ENCODE measurements around the gene CEP63.
A peak's percentile ranks its signal among the peaks of the same experiment; 100 is the strongest.

The CEP63 gene

GRCh38 chr3:134468519-134468918 lies 17.3 kb upstream of the CEP63 start:
- no peak for DNase-seq (ENCODE audit: low spot score)

DNA sequence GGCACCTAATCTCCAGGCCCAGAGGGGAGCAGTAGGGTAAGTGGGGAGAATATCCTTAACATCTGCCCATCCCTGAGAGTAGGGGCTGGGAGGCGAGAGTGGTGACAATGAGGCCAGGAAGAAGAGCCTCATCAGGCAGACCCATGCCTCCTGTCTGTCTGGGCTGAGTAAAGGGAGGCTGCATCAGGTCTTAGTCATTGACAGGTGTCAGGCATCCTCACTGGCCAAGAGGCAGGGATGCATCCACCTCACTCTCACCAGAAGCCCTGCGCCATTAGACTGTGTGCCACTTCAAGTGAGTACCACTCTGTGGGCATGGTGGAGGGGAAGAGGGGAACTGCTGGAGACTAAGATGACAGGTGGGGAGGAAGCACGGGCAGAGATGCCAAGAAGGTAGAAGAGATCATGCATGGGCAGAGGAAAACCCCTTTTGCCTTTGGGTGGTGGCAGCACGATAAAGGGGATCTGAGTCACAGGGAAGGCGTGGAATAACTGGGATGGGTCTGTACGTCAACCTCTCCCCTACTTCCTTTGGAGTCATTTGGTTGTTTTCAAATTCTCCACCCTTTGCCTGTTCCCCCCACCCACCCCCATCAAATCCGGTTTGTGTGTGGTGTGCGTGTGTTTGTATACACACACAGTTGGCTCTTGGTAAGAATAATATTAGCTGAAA lies 14.2 kb upstream of the CEP63 start:
- DNase-seq (ENCODE audit: low spot score): no peak

- no peak for DNase-seq (ENCODE audit: low spot score)
Measured at GRCh38 chr3:134472831-134473230, 13.0 kb upstream of the CEP63 start.

DNA sequence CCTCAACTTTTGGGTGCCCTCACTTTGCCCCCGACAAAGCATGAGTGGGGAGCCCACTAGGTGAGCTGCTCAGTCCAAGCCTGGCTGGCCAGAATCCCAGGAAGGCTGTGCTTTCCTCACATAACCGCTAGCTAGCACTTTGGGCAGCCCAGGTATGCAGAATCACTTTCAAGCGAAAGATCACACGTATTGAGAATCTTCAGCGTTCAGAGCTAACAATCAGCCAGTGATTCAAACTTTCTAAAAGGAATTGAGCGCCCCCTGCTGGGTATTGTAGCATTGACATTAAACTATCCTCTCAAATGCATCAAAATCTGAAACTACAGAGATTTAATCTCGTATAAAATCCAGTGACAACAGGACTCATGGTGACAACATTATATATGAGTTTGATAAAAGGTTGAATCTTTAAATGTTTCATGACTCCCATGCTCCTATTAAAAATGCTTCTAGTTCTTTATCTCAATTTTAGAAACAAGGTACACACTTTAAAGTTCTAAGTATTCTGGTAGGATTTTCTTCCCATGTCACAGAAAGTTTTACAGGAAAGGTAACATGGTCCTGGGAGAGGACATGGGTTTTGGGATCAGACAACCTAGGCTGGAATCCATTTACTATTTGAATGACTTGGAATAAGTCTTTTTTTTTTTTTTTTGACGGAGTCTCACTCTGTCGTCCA lies 11.8 kb upstream of the CEP63 start:
- peak; percentile 77 for DNase-seq (ENCODE audit: low spot score)

DNA sequence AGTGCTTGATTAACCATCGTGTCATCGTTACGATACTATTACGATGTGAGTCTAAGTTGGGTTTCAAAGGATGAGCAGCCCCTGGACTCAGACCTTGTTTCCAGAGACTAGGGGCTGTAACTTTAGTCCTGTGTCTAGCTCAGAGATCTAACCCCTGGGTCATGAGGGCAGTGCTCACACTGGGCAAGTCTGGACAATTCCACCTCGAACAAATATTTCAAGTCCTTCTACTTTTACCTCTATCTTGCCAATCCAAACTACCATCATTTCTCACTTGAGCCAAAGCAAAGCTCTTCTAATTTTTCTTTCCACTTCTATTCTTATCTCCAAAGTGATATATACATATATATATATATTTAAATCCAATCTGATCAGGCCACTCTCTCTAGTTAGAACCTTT lies 10.9 kb upstream of the CEP63 start:
- no peak for DNase-seq (ENCODE audit: low spot score)

GRCh38 chr3:134476306-134476705 lies 9.6 kb upstream of the CEP63 start:
- DNase-seq (ENCODE audit: low spot score): no peak

GRCh38 chr3:134477002-134477401 lies 8.9 kb upstream of the CEP63 start:
- no peak for DNase-seq (ENCODE audit: low spot score)

DNA sequence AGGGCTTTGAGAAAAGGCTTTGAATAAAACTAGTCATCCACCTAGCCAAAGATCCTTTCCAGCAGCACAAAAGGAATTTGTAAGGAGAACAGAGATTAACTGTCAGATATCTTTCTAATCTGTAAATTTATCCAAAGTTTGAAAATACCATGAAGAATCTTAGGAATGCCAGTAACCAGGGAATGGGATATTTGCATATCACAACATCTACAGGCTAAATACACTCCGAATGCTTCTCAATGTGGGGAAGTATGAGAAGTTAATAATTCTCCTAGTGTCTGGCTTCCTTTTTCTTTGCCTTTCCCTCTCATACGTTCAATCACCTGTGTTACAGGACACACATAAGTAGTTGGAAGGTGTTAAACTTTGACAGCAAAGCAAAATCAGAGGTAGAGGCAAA lies 7.9 kb upstream of the CEP63 start:
- no peak for DNase-seq (ENCODE audit: low spot score)

DNA sequence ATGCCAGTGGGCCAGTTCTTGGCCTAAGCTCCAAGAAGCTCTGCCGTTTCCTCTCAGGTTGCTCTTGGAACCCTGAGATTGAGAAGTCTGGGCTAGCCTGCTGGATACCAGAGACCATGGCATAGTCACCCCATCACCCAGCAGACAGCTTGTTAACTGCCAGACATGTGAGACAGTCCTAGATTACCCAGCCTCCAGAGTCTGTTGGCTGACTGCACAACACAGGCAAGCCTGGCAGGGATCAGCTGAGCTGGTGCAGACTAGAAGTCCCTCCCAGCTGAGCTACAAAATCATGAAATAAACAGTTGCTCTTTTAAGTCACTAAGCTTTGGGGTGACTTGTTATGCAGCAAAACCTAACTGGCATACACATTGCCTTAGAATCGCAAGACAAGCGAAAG lies 5.3 kb upstream of the CEP63 start:
- no peak for DNase-seq (ENCODE audit: low spot score)

GRCh38 chr3:134481166-134481565 lies 4.7 kb upstream of the CEP63 start:
- no peak for DNase-seq (ENCODE audit: low spot score)

DNA sequence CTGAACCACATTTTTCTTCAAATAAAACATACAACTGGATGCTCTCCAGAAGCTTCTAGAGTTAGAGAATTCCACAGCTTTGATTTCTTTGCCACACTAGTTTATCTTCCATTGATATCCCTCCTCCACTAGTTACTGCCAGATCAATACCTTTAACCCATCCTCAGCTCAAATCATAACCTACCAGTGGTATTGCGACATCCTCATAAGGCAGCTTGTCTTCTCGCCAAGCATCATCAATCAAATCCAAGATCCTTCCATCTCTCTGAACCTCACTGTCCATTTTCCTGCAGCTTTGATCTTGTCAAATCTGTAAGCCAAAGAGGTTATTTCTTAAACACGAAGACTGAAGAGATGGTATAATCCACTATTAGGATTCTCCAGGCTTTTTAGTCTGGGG lies 3.2 kb upstream of the CEP63 start:
- no peak for DNase-seq (ENCODE audit: low spot score)

DNA sequence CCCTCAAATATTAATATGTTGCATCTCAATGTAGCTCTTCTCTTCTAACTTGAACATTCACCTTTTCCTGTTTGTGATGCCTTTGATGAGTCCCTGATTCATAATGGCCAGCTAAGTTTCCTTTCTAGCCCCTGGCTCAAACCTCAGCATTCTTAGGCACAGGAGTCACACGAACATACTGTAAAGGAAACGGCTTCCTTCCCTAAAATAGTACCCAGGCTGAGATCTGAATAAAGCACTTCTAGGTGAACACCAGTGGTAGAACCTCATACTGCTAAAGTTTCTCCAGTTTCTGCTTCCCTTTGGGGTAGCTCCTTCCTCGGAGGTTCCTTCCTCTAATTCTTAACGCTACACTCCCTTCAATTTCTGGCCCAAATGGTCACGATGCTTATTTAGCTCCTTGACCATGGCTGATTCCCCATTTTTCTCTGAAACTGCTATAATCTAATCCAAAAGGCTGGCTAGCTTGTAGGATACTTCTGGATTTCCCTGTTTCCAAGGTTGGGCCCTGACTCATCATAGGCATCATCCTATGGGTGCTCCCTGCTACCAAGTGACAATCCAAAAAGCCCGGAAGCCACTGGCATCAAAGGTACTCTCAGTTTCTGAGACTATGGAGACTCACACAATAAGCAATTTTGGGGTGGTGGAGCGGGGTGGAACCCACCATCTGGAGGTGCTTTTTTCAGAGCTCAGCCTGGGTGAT lies 2.5 kb upstream of the CEP63 start:
- DNase-seq (ENCODE audit: low spot score): no peak

DNA sequence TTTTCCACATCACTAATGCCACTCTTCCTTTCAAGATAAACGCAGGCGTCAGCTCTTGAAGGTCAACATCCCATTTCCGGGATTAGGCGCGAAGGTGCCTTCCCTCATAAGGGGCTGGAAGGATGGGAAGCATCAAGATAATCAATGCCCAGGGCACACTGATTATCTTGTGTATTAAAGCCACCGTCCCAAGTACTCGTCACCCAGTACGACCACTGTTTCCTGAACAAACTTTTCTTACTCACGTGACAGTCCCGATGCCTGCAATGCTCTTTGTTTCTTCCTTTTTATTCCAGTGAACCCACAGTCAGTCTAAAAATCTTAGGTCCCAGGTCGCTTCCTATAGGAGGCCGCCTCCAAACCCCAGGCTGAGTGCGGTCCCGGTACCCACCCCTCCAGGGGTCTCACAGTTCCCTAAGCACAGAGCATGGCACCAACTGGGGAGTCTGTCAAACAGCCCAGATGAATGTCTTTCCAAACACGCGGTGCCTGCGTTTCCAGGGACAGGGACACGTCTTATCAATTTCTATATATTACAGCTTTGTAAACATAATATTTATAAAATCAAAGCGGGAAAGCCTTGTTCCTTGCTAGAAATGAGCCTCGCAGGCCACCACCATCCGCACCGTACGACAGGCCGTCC lies 661 bp upstream of the CEP63 start:
- no peak for DNase-seq (ENCODE audit: low spot score)

DNA sequence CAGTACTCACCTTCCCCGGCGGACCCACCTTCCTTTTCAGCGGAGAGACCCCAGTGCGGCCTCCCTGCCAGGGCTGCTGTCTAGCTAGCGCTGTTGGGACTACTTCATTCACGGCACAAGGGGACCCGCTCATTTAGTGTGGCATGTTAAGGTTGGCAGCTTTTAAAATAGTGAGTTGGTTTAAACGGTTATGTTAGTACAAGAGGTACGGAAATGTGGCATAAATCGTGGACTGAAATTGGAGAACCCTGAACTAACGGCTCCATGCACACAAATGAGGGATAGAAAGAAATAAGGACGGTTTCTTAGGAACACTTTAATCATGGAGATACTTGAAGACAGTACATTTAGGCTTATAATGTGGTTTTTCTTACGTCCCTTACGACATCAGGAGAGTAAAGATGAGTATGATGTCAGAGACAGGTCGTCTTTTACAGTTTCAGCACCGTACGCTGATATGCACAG lies 752 bp downstream of the CEP63 start:
- DNase-seq (ENCODE audit: low spot score): no peak

GRCh38 chr3:134487406-134487805 lies 1.5 kb downstream of the CEP63 start:
- DNase-seq (ENCODE audit: low spot score): no peak

DNA sequence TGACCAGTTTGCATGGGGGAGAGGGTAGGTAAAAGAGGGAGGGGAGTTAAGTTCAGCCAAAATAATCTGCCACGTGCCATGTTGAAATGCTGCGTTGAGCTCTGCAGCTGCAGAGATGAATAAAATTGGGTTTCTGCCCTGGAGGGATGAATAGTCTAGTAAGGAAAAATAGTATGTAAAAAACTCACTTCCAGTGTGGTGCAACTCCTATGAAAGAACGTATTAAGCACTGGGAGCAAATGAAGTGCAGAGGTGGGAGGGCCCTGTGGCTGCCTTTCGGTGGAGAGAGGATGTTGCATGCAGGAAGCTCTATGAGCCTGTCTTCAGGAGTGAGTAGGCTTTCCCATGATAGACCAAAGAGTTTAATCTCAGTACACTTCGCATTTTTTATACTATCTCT lies 8.6 kb downstream of the CEP63 start:
- no peak for DNase-seq (ENCODE audit: low spot score)

- DNase-seq (ENCODE audit: low spot score): no peak
Measured at GRCh38 chr3:134495980-134496379, 10.1 kb downstream of the CEP63 start.

DNA sequence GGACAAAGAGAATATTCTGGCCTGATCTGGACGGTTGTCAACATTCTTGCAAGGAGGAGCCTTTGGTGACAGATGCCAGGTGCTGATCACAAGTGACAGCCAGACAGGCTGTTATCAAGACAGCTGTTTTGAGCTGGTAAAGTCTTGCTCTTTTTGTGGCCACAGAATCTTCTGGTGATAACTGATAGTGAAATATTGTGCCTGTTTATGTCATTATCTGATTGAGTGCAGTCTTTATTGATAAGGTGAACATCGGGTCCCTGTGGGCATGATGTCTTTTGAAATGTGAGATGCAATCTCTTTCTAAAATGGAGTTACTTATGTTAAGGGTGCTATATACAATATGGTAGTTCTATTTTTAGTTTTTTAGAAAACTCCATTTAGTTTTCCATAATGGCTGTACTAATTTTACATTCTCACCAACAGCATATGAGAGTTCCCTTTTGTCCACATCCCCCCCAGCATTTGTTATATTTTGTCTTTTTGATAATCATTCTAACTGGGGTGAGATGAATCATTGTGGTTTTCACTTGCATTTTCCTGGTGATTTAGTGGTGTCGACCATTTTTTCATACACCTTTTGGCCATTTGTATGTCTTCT lies 10.7 kb downstream of the CEP63 start:
- no peak for DNase-seq (ENCODE audit: low spot score)

GRCh38 chr3:134503266-134503665 lies 17.4 kb downstream of the CEP63 start:
- no peak for DNase-seq (ENCODE audit: low spot score)

DNA sequence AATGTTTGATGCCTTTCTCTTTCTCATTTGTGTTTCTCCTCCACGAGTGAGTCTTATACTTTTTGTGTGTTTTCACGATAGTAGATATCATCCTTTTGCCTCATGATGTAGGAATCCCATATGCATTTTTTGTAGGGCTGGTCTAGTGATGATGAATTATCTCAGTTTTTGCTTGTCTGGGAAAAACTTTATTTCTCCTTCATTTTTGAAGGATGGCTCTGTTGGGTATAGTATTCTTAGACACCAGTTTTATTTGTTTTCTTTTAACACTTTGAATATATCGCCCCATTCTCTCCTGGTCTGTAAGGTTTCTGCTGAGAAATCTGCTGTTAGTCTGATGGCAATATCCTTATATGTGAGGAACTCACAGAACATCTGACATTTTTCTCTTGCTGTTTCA lies 18.3 kb downstream of the CEP63 start:
- DNase-seq (ENCODE audit: low spot score): no peak

DNA sequence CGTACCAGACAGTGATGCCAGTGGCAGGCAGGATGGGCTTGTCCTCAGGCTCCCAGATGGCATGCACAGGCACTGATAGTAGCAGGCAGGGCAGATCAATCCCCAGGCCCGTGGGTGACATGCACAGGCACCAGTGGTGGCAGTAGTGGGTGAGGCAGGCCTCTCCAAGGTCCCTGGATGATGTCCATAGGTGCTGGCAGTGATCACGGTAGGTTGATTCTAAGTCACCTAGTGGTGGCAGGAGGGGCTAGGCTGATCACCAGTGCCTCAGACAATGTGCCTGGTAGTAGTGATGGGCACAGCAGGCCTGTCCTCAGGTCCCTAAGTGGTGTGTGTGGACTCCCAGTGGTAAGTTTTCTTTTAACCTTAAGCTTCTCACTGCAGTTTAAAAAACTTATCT lies 19.6 kb downstream of the CEP63 start:
- DNase-seq (ENCODE audit: low spot score): no peak

GRCh38 chr3:134511500-134511899 lies 25.6 kb downstream of the CEP63 start:
- no peak for DNase-seq (ENCODE audit: low spot score)

Measured in ecto neural progenitor cell (in vitro differentiated cells).